OCI-M2 (cell line): Measurements from ENCODE around the gene MIER2.
A peak's percentile ranks its signal among the peaks of the same experiment; 100 is the strongest.
"Not testable (repeated sequence)": the region's sequence is repeated elsewhere in the genome, so short reads cannot be mapped to it uniquely, and the experiment has no call there.

Source experiments
- DNase-seq: peaks from one replicate; lab custom pipeline; 2025; ENCODE audit not compliant: unreplicated experiment; lab: John Stamatoyannopoulos, UW

The MIER2 gene

DNA sequence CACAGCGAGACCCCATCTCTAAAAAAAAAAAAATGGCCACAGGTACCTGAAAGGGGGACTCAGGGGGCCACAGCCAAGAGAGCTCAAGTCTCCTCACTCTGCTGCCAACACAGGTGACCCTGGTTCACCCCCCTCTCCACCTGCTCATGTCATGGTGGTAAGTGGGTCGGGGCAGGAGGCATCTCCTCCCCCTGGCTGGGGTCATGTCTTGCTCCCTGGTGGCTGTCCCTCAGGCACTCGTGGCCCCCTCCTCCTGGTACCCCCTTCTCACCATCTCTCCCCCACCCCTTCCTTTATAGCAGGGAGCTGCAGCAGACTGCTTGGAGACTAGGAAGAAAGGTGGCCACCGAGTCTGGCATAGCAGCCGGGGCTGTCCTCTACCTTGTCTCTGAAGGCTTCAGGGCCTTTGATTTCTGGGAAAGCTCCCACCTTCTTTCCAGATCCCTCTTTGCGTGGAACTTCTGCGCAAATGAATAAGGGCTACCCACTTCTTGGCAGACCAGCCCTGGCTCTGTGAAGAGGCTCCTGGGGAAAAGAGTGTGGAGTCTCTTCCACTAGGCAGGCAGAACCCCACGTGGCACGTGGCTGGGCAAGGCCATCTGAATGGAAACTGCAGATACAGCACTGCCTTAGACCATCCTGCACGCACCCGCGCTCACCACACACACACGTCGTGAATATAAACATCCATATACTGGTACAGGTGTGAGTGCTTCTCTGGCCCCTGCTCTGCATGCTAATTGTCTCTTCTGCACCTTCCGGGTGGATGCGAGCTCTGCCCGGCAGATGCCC is 20.1 kb upstream of the MIER2 start:
- DNase-seq = no peak

DNA sequence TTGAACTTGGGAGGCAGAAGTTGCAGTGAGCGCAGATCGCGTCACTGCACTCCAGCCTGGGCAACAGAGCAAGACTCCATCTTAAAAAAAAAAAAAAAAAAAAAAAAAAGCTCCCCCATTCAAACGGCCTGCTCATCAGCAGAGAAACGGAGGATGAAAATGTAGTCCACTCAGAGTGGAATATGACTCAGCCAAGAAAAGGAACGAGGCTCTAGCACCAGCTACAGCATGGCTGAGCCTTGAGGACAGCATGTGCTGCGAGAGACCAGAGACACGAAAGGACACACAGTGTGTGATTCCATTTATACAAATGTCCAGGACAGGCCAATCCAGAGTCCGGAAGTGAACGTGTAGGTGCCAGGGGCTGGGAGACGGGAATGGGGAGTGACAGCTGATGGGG is 18.1 kb upstream of the MIER2 start:
- no peak for DNase-seq

DNA sequence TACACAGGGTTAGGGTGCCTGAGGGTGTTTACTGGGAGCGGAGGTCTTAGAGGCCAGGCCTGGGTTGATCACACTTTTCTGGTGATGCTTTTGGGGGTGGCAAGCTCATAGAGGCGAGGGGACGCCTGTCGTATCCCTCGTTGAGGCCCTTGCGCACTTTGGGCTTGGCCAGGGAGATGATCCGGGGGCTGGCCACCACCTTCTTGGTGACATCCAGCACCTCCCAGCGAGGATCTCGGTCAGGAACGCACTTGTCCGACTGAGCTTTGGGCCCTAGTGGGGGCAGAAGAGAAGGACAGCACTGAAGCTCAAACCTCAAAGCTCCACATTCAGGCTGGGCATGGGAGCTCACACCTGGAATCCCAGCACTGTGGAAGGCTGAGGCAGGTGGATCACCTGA is 17.6 kb upstream of the MIER2 start:
- no peak for DNase-seq

DNA sequence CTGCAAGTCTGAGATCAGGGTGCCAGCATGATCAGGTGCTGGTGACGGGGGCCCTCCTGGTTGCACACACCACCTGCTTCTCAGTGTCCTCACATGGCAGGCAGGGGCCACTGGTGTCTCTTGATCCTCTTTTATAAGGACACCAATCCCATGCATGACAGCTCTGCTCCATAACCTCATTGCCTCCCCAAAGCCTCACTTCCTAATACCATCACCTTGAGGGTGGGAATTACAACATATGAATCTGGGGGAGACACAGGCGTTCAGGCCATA is 15.0 kb upstream of the MIER2 start:
- DNase-seq = no peak

DNA sequence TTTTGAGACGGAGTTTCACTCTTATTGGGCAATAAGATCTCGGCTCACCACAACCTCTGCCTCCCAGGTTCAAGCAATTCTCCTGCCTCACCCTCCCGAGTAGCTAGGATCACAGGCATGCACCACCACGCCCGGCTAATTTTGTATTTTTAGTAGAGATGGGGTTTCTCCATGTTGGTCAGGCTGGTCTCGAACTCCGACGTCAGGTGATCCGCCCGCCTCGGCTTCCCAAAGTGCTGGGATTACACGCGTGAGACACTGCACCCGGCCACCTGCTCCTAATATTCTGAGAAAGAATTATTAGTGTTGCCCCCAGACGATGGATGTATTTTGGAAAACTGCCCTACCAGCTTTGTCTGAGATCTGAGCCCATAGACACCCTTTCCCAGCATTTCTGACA is 10.9 kb upstream of the MIER2 start:
- not testable (repeated sequence) for DNase-seq

DNA sequence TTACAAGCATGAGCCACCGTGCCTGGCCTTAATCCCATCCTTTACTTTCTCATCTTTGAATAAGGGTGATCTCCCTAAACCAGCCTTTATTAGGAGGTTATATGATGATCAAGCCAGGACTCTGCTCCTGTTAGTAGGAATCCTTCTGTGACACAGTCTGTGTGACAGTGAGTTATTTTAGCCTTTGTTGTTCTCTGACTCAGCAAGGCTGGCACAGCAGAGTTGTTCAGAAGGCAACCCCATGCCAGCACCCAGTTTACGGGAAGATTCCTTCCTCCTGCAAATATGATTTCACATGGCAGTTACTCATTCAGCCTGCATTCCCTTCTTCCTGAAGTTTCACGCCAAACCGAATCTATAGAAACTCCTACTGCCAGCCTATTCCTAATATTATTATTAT is 10.5 kb upstream of the MIER2 start:
- DNase-seq = no peak

DNA sequence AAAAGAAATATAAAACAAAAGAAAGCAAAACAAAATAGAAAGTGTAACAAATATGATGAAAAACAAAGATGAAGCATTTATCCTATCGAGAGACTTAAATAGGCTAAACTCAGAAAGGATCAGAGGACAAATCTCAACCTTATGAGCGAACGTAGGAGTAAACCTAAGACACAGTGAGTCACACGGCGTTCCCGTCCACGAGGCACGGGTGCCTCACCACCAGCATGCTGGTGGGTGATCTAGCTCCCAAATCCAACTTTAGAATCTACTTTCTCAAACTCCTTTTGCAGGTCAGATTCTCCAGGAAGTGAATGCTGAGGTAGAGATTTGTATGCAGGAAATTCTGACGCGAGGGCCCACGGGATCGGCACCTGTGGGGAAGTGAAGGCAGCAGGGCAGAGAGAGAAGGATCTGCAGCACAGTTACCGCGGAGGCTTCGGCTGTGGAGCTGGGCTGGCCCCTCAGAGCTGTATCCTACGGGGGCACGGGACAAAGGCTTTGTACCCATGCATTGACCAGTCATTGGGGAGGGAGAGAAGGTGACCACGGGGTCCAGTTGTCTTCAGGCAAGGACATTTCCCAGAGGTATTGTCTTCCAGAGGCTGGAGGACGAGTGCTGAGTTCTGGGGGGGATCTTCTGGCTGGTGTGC is 7.5 kb upstream of the MIER2 start:
- no peak for DNase-seq

DNA sequence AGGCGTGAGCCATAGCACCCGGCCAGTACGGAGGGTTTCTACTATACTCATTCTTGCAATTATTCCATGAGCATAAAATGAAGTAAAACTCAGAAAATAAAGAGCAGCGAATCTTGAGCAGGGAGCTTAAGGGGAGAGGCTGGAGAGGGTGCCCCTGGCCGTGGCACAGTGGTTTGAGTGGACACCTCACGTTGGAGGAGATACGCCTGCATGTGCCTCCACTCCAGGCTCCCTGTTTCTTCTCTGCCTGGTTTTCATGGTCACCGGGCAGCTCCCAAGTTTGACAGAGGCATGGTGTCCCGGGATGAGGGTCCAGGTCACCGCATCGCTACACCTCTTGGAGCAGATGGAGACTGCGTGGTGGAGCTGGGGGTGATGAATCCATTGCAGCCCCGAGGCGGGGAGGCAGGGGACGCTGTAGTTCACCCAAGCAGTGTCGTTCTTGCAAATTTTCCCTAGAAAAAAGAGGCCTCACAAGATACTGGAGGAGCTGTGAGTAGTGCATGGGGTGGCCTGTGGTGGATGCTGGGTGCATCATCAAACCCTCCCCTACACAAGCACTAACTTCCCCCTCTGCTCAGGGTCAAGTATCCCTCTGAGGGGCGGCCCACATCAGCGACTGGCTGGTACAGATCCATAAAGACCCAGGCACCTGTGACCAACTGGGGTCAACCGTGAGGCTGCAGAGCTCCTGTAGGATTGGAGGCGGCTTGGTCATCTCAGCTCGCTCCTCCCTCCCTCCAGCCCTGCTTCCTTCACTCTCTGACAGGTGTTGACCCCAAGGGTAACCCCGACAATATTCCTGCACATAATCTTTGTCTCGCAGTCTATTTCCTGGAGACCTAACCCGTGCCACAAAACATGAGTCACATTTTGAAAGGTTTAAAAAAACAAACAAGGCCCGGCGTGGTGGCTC is 3.6 kb upstream of the MIER2 start:
- DNase-seq = no peak

DNA sequence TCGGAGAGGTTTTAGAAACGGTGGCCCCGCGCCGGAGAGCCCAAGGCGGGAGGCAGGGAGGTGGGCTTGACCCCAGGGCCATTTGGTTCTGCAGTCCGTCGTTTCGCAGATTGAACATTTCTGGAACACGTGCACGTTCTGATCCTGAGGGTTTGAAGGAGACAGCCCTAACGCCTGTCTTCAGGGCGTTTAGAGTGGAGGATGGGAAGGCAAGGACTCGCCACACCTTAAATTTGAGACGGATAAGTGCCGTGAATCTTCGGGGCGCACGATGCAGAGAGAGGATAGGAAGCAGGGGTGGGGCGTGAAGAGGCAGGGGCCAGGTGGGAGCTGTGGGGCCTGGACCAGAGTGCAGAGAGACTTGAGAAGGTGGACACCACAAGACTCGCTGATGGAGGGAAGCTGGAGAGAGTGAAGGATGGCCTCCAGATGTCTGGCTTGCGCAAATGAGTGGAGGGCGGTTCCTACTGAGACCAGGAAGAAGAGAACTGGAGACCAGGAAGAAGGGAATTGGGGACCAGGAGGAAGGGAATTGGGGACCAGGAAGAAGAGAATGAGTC is 804 bp upstream of the MIER2 start:
- no peak for DNase-seq

DNA sequence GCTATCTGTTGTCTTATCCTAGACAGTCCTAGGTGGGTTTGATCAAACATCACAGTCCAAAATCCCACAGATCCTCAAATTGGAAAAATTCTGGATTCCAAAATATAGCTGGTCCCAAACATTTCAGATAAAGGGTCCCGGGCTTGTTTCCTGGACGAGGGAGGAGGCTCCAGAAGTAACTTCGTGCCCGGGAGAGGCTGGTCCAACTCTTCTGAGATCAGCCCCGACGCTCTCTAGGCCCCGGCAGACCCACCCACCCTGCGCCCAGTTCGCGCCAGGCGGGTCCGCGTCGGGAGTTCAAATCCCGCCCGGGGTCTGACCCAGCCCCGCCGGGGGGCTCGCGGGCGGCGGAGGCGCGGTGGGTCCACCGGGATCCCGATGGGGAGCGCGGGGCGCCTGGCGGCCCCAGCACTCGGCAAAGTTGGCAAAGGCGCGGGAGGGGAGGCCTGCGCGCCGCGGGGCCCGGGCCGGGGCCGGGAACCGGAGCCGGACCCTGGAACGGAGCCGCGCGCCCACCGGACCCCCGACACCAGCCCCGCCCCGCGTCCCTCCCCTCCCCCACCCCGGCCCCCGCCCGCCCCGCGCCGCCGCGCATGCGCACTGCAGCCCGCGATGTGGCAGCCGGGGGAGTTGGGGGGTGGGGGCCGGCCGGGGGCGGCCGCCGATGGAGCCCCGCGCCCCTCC is 513 bp downstream of the MIER2 start:
- DNase-seq = no peak

DNA sequence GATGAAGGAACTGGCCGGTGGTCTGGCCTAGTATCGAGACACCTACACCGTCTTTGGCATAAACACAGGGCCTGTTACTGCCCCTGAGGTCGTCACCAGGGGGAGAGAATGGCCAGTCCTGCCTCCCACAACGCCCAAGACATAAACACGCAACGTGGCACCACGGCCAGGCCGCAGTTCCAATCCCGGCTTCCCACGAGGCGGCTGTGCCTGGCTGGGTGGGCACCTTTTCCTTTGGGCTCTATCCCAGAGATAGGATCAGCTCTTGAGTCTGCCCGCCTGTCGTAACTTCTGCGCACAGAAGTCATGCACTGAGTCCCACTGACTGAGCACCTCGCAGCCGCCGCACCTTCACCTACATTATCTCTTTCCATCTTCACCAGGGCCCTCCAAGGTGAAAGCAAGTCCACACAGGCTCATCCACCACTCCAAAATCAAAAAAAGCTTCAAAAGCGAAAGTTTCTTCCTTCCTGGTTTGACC is 1.1 kb downstream of the MIER2 start:
- DNase-seq = no peak

DNA sequence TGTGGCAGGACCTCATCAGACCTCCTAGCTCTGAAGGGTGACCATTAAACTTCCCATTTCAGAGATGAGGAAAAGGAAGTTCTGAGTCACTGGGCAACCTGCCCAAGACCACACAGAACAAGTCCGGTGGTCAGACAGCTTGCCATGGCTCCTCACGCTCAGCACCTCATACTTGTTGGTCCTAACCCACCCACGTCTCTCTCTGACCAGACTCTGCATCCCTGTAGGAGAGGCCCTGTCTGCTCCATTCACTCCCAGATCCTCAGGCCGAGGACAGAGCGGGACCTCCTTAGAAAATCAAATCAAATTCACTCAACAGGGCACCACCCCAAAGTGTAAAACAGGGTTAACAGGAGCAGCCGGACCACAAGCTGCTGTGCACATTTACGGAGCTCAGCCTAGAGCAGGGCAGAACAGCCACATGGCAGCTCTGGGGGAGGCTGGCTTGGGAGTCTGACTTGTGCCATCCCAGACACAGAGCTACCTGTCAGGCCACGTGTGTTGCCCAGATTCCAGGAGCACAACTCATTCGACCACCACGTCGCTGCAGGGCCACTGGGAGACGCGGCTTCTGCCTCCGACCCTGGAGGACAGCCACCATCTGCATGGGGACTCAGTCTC is 1.7 kb downstream of the MIER2 start:
- DNase-seq = peak; percentile 0

DNA sequence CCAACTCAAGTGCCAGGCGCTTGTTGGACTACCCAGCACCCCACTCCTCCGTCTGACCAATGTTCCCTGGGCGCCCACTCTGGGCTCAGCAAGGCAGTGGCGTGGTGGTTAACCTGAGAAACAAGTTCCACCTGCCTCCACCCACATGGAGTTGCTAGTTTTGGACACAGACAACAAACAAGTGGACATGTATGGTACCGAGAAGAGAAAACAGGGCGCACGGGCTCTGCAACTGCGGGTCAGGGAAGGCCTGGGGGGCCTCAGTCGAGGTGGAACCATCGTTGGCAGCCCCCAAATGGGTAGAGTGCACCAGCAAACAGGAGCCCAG is 2.5 kb downstream of the MIER2 start:
- DNase-seq = no peak

DNA sequence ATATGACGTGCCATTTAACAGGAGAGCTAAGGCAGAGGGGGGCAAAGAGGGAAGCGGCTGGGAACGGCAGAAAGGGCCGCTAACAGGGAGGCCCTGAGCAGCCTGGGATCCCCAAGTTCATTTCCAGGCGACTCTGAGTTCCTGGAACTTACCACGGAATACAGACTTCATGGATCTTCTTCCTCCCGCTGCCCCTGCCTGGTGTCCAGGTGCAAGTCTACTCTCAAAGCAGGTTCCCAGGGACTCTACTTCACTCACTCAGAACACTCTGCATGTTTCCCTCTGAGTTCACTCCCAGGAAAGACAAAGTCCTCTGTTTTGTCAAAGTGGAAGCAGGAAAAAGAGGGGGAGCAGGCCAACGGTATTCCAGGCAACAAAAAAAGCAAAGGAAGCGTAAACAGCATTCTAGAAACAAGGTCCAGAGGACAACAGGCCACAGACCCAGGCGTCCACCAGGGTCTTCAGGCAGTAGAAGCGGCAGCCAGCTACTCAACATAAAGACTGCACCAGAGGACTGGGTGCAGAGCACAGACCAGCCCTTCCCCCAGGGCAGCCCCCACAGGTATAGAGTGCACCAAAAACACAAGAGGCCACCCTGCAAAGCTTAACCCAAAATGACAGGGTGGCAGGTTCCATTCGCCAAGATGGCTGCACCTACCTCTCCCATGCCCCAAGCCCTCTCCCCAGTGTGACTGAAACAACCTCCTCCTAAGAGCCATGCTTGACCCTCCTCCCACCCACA is 3.0 kb downstream of the MIER2 start:
- DNase-seq = no peak

DNA sequence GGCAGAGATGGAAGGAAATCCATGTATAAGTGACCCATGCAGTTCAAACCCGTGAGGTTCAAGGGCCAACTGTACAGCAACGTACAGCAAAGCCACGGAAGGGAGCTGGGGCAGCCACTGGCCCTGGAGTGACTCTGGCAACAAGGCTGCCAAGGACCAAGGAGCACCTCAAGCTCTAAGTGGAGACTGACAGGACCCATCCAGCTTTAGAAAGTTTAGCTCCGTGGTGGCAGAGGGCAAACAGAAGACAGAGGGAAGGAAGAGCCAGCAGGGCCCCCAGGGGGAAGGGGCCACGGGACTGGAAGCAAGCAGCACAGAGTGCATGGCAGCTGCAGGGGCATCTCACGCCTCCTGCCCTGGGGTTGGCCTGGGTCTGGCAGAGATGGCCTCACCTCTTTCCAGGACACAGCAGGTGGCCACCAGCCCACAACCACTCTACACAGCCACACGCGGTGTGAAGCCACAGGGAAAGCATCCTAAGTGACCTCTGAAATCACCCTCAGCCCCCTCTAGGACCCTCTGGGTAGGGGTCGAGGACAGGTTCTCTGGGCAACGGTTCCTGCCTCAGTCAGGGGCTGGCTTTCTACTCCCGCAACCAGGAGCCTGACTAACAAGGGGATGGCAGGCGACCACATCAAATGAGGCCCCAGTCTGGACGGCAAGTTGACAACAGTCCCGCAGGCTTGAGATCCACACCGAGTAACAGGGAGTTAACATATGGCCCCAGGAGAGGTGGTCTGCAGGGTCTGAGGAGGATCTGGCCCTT is 3.8 kb downstream of the MIER2 start:
- no peak for DNase-seq

DNA sequence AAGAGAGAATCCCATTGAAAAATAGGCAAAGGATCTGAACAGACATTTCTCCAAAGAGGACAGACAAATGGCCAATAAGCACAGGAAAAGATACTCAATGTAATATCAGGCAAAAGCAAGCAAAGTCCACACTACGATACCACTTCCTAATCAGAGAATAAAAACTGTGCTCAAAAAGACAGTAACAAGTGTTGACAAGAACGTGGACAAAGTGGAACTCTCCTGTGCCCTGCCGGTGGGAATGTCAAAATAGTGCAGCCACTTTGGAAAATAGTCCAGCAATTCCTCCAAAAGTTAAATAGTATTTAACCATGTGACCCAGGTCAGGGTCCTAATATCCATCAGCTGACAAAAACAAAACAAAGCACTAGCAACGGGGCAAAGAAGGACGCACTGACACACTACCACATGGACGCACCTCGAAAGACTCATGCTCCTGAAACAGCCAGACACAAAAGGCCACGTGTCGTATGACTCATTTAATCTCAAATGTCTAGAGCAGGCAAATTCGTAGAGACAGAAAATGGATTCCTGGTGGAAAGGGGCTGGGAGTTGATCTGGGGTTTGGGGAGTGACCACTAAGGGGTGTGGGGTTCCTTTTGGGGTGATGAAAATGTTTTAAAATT is 5.2 kb downstream of the MIER2 start:
- no peak for DNase-seq

DNA sequence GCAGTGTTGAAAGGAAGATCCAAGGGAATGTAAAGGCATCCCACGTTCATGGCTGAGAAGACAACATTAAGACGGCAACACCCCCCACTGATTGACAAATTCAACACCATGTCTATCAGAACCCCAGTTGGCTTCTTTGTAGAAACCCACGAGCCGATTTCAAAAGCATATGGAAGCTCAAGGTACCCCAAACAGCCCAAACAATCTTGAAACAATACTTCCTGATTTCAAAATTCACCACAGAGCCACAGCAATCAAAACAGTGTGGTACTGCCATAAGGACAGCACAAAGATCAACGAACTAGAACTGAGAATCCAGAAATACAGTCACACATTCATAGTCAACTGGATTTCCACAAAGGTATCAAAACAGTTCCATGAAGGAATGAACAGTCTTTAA is 6.2 kb downstream of the MIER2 start:
- DNase-seq = no peak

DNA sequence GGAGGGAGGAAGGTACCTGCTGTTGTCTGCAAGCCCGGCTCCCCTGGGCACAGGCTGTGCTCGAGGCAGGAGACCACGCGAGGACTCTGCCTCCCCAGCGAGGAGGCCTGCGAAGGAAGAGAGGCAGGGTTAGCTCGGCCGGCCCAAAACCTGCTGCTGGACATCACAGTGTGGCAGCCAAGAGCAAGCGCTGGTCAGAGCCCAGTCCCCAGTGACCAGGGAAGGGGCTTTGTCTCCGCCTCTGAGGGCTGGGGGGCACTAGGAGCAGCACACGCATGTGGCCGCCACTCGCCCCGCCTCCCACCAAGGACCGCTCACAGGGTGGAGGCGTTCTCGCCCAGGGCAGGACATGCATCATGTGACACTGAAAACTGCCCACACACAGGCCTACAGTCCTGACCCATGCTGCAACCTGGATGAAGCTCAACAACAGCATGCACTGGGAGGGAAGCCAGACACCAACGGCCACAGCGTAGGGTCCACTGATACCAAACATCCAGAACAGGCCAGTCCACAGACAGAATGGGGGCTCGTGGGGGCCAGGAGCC is 8.5 kb downstream of the MIER2 start:
- DNase-seq = no peak
